Measurements from ENCODE around the gene ACBD4.
"Not testable (repeated sequence)": the region's sequence is repeated elsewhere in the genome, so short reads cannot be mapped to it uniquely, and the experiment has no call there.

GRCh38 chr17:45124797-45125122 is 10.7 kb upstream of the ACBD4 start:
- TF ChIP-seq POLR2A, EP300 (IDR thresholded peaks at IDR 0.05): not testable (repeated sequence)

Measured in gastroesophageal sphincter (tissue), 2 donors.